NCI-H2227 (cell line): ENCODE measurements around the gene CPT1B.

ENCODE experiments used
- DNase-seq: peaks from one replicate; lab custom pipeline; 2025; ENCODE audit not compliant: unreplicated experiment; lab: John Stamatoyannopoulos, UW

CPT1B gene

GRCh38 chr22:50571264-50572175, 6.7 kb downstream of the CPT1B start:
- no peak for DNase-seq

DNA sequence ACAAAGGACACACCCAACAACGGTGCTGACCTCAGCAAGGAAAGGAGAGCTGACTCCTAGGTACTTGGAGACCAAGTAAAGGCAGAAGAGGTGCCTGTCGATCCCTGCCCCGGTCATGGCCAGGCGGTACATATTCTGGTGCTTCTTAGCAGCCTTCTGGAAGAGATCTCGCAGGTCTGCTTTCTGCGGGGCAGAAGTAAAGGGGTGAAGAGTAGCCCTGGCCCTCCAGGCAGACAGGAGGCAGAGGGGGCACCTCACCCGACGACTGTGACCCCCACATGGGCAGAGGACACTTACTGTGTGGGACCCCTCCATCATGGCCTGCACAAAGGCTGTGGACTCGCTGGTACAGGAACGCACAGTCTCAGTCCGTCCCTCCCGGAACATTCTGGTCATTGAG, 7.4 kb downstream of the CPT1B start:
- DNase-seq, result no peak

DNA sequence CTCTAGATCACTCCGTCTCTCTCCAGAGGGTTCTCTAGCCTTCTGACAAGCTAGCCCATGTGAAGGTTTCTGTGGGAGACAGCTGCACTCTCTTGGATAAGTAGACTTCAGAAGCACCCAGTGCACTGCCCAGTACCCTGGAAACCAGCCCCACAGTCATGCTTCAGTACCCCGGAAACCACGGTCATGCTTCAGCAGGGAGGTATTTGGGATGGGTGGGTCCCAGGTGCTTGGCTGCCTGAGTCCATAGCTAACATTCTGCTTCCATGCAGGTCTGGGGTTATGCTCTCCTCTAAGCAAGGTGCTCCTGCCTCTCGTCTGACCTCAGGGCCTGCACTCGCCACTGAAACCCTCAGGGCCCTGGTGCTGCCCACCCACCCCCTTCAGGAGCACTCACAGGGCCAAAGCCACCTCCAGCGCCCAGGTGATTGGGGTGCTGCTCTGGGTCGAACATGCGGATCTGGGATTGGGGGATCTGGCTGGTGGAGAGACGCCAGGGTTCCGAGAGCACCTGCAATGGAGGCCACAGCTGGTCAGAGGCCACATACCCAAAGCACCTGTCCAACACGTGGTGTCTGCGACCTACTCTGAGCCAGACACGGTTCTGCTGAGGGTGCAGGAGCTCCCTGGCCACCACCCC, 8.2 kb downstream of the CPT1B start:
- no peak for DNase-seq

GRCh38 chr22:50569041-50569459, 9.2 kb downstream of the CPT1B start:
- DNase-seq, result no peak

DNA sequence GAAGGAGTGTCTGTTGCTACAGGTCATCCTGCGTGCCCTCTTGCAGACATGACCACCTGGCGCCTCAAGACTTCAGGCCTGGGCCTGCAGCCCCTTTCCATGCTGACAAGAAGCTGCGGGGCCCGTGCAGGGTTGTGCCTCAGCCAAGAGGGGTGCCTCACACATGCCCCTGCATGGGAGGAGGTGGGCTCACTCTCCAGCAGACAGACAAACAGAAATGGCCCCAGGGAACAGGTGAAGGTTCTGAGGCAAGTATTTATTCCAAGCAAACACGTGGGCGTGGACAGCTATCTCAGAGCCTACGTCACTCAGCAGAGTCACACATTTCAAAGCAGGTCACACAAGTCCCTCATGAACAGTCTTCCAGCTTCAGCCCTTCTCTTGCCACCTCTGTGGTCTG, 9.6 kb downstream of the CPT1B start:
- DNase-seq, result no peak

DNA sequence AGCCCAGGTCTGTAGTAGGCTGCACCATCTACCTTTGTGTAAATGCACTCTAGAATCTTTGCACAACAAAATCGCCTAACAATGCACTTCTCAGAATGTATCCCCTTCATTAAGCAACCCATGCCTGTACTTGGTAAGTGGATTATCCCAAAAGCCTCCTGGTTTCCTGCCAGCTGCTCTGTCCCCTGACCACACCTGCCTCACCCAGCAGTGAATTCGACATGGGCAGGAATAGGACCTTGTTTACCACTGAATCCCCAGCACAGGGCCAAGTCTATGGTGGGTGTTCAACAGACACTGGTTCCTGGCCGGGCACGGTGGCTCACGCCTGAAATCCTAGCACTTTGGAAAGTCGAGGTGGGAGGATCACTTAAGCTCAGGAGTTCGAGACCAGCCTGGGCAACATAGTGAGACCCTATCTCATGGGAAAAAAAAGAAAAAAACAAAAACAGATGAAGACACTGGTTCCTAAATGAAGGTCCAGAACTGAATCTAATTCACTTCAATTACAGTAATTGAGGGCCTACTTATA, 10.4 kb downstream of the CPT1B start:
- DNase-seq, result no peak

GRCh38 chr22:50564289-50564688, 13.9 kb downstream of the CPT1B start:
- no peak for DNase-seq

- no peak for DNase-seq
These were observed 14.6 kb downstream of the CPT1B start for GRCh38 chr22:50563413-50564160.

- peak; percentile 96 for DNase-seq
These were observed 15.5 kb downstream of the CPT1B start, which contains the start of gene SYCE3 for GRCh38 chr22:50562523-50563412. Gene SYCE3, minus strand, starts transcription at chr22:50562919. Its CDS starts 6,514 bp downstream, at chr22:50556405.

GRCh38 chr22:50561401-50562358, 16.5 kb downstream of the CPT1B start:
- DNase-seq, result no peak

DNA sequence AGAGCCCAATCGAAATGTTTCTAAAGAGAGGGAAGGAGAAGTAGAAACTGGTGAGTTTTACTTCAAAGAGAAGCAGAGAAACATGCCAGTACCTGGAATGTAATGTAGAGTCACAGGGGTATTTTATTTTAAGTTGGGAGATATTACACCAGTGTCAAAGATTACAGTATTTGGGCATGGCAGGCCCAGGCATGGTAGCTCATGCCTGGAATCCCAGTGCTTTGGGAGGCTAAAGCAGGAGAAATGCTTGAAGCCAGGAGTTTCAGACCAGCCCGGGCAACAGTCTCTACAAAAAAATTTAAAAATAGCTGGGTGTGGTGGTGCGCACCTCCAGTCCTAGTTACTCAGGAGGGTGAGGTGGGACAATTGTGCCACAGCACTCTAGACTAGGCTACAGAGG, 18.2 kb downstream of the CPT1B start:
- no peak for DNase-seq

DNA sequence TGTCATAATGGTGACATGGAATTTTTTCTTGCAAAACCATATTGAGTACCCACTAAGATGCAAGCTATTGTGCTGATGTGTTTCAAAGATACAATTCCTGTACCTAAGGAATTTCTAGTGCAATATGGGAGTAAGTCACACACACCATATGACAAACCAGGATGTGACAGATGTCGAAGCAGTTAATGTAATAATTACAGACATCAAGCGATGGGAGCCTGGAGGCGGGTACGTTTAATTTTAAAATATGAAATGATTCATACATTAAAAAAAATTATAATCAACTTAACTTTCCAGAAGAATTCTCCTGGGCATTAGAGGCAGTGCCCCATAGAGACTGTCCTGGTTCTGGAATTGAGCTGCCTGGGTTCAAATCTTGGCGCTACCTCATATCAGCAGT, 21.5 kb downstream of the CPT1B start:
- DNase-seq, result no peak

- DNase-seq, result no peak
These were observed 24.9 kb downstream of the CPT1B start for GRCh38 chr22:50553310-50553709.

DNA sequence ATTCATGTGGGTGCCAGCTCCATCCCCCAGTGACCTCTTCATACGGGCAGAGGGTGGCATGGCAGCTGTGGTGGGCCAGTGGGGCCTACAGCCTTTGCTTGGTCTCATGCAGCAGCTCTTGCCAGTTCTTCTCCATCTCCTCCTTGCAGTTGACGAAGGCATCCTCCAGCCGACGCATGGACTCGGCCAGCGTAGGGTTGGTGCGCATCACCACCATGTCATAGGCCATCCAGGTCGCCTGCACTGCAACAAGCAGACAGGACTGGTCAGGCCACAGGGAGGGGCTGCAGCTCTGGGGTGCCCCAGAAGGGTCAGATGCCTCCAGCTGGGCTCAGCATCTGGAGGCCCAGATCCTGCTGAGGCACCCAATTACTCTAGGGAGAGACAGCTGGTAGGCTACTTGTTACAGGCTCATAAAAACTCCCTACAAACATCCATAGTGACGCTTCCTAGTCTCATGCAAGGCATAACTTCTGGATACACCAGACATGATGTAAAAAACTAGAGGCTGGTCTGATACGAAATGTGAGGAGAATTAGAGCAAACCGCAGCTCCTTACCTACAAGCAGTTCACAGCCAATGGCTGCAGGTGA, 27.0 kb downstream of the CPT1B start:
- DNase-seq, result no peak

- DNase-seq, result no peak
These were observed 27.8 kb downstream of the CPT1B start for GRCh38 chr22:50550395-50550794.

DNA sequence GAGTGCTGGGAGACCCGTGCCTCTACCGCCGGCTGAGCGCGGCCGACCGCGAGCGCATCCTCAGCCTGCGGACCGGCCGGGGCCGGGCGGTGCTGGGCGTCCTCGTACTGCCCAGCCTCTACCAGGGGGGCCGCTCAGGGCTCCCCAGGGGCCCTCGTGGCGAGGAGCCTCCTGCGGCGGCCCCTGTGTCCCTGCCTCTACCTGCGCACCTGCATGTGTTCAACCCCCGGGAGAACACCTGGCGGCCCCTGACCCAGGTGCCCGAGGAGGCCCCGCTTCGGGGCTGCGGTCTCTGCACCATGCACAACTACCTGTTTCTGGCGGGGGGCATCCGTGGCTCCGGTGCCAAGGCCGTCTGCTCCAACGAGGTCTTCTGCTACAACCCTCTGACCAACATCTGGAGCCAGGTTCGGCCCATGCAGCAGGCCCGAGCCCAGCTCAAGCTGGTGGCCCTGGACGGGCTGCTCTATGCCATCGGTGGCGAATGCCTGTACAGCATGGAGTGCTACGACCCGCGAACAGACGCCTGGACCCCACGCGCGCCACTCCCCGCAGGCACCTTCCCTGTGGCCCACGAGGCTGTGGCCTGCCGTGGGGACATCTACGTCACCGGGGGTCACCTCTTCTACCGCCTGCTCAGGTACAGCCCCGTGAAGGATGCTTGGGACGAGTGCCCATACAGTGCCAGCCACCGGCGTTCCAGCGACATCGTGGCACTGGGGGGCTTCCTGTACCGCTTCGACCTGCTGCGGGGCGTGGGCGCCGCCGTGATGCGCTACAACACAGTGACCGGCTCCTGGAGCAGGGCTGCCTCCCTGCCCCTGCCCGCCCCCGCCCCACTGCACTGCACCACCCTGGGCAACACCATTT, 29.1 kb downstream of the CPT1B start:
- DNase-seq, result no peak

- DNase-seq, result no peak
These were observed 29.9 kb downstream of the CPT1B start for GRCh38 chr22:50548040-50548920.
